Measurements from ENCODE around the gene NIPA2.
A peak's percentile ranks its signal among the peaks of the same experiment; 100 is the strongest.

The NIPA2 gene

DNA sequence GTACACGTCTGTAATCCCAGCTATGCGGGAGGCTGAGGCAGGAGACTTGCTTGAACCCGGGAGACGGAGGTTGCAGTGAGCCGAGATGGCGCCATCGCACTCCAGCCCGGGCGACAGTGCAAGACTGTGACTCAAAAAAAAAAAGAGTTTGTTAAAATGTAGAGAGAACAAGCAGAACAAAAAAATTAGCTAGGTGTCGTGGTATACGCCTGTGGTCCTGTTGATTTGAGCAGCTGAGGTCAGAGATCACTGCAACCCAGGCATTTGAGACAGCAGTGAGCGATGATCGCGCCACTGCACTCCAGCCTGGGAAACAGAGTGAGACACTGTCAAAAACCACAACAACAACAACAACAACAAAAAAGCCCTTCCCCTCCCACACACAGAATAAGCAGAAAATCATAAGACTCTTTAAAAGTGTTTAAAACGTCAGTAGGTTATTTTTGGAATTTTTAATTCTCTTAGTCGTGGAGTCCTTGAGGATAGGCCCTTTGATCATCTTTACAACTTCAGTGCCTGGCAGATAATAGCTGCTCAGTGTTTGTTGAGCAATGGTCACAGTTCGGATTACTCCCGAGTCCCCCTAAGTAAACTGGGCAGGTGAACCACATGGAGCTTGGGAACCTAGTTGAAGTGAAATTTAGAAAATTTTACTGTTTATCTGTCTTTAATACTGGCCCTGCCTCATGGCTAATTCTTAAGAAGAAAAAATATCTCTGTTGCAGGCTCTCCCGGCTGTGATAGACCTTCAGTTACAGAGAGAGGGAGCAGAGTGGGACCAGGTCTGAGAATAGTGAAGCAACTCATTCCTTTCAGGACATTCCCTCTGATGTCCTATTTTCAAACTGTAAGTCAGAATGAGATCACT, 6.2 kb downstream of the NIPA2 start:
- DNase-seq, result no peak

DNA sequence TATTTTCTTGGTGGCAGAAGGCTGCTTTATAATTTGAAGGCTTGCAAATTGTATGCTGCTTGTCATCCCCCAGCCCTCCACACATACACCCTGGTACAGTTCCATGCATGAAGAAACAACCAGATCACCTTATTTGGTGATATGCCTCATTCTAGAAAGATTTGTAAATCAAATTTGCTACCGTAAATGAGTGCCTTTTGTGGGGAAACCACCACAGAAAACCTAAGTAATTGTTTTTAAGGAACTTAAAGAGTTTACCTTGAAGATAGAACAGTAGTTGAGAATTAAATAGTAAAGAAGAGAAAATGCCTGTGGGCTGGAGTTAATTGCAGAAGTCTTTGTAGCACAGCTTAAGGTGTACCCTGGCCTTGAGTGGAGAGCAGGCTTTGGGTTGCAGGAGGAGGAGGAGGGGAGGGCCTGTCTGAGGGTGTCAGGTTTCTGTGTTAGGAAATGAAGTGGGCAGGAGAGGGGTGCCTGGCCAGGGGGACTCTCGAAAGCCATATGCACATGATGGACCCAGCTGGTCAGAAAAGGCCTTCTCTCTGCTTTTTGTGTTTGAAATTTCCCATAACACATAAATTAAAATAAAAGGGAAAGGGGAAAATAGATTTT, 6.9 kb downstream of the NIPA2 start:
- DNase-seq, result peak; percentile 38

DNA sequence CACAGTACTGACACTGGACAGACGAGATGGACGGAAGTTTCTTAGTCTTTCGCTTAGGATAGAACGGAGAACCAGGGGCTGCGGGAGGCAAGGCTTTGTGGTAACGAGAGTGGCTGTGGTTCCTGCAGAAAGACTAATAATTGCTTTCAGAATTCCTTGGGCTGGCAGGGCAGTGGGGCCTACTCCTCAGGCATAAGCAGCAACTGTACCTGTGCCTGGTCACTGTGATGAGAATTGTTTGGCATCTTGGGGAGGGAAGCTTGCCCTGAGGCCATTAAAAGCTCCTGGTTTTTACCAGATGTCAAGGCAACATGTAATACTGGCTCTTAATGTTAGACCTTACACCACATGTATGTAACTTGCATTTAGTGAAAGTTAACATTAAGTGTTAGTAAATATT, 7.6 kb downstream of the NIPA2 start:
- DNase-seq, result no peak

DNA sequence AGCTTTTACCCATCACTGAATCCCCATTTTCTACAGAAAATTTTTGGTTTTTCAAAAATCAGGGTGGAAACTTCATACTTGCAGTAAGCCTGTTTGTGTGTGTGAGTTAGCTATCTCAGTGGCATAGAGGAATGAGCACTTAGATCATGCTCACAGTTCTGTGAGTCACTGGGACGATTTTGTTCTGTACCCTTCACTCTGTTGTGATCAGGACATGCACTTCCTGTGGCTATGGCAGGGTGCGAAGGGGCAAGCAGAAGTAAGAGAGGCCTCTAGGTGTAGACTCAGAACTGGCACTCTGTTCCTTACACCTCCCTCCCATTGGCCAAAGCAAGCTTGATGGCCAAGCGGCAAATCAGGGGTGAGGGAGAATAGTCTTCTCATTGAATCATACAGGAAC, 11.6 kb downstream of the NIPA2 start:
- no peak for DNase-seq

DNA sequence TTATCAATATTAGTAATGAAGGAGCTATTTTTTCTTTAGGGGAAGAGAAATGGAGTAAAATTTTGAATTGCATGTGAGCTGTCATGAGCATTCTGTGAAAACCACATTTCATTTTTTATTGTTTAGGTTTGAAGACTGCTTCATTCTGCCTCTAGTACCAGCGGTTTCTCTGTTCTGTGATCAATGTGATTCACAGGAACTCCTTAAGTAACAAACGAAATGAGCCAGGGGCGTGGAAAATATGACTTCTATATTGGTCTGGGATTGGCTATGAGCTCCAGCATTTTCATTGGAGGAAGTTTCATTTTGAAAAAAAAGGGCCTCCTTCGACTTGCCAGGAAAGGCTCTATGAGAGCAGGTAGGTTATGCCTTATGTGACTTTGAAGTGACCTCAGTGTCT, 13.0 kb downstream of the NIPA2 start:
- DNase-seq, result no peak

DNA sequence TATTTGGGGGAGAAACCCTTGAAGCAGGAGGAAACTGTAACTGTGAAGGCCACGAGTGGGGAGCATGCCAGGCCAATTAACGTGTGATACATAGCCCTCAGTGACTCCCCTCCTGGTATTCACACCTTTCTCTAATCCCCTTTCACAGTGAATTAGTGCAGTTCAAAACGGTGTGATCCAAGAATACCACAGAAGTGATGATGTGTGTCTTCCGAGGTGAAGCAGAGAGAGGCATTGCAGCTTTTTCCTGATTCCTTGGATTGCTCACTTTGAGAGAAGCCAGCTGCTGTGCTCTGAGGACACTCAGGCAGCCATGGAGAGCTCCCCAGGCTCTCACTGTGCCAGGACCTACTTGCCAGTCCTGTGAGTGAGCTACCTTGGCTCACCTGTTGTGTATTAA, 17.3 kb downstream of the NIPA2 start:
- no peak for DNase-seq

DNA sequence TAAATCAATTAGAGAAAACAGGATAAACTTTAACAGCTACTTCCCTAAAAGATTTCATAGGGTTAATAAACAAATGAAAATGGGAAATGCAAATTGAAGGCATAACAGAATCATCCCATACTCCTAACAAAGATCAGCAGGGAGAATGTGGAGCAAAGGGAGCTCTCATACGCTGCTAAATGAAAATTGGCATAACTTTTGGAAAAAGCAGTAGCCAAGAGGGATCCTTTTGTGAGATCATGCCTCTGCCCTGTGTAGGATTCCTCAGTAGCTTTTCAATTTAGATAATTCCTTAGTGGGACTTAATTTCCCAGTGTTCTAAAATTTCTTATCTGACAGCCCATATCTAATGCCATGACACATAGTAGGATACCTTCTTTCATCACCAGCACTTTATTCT, 18.2 kb downstream of the NIPA2 start:
- DNase-seq, result no peak

DNA sequence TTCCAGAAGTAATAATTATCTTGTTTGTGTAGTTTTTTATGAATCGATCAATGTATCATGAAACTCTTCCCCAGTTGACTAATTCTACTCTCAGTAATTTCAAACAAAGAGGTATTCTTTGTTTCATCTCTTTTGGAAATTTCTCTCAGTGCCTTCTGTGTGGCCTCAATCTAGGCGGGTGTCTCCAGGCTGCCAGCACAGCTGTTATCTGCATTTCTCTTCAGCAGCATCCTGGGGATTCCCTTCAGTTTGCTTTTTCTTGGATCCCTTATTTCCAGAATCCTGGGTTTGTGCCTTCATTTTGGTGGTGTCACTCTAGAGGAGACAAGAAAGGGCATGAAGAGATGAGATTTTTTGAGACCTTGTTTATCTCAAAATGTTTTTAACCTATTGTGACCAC, 22.7 kb downstream of the NIPA2 start:
- DNase-seq, result no peak

DNA sequence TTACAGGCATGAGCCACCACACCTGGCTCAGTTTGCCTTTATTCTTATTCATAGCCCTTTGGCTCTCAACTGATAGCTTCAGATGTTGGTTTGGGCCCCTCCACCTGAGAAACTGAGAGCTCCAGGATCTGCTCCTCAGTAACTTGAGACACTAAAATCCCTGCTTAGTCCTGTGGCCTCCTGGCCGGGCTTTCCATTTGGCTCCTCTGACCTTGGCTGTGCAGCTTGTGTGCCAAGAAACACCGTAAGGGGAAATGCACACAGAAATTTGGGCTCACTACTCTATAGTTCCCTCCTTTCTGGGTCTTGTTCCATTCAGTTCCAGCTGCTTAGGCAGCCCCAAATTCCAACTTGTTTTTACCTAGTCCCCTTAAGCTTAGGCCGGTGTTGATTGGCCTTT, 24.9 kb downstream of the NIPA2 start:
- DNase-seq, result no peak

DNA sequence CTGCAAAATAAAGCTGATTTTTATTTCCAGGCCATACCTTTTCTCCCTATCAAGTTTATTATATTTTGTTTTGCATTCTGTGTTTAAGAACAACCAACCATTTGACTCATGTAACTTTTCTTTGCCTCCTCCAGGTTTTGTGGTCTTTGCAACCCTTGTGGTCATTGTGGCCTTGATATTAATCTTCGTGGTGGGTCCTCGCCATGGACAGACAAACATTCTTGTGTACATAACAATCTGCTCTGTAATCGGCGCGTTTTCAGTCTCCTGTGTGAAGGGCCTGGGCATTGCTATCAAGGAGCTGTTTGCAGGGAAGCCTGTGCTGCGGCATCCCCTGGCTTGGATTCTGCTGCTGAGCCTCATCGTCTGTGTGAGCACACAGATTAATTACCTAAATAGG, 27.6 kb downstream of the NIPA2 start:
- DNase-seq, result peak; percentile 8

DNA sequence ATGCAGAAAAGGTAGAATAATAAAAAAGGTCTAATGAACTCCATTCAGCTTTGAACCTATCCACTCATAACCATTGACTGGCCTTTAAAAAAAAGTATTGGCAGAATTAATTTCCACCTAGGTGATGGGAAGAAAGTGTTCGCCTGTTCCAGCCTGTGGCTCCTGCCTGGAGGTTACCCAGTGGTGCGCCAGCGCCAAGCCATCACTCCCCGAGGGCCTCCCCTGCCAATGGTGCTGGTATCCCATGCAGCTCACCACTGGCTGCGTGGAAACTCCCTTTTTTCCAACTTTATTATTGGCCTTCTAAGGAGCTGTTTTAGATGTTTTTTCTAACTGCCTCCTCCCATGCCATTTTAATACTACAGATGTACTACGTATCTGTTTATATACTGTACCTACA, 29.4 kb downstream of the NIPA2 start:
- DNase-seq, result no peak

DNA sequence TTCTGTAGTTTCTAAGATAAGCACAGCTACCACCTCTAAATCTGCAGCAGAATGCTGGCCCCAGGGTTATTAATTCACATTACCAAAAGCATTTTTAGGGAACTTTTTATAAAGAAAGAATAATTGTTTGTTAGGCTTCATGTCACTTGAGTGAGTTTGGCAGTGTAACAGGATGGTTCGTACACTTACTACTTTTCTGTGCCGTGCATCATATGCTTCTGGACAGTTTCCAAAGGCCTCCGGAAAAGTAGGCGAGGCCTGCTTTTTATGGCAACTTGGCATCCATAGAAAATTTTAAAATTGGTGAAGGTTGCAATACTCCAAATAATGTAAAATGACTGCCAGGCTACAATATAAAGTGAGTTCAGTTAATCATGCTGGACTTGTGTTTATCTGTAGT, 30.0 kb downstream of the NIPA2 start:
- no peak for DNase-seq

DNA sequence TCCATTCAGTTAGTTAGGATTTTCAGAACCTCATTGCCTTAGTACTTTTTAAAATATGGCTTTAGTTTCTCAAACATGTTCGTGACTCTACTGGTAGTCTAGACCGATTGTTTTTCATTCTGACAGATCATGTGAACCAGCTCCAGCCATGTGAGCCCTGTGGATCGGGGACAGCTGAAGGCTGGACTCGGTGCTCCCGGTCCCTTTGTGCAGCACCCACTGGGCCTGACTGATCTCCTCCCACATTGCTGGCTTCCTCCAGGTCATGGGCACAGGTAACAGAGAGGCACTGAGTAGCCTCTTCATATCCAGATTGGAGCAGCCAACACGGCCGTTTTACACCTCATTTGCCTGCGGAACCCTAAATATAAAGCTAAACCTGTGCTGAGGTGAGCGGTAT, 30.5 kb downstream of the NIPA2 start:
- no peak for DNase-seq

DNA sequence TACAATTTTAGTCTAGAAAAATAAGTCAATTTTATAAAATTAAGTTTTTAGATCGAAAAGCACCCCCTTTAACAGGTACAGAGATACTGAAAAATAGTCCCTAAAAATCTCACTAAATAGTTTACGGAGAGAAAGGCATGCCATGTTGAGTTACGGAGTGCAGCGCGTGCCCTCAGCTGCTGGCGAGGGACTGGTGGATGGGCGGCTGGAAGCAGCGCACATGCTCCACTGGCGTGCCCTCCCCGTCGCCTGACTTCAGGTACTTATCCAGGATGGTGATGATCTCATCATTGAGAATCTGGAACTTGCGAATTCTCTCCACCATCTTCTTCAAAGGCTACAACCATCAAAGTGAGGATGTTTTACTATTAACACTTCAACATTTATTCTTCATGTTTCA, 31.4 kb downstream of the NIPA2 start:
- no peak for DNase-seq

DNA sequence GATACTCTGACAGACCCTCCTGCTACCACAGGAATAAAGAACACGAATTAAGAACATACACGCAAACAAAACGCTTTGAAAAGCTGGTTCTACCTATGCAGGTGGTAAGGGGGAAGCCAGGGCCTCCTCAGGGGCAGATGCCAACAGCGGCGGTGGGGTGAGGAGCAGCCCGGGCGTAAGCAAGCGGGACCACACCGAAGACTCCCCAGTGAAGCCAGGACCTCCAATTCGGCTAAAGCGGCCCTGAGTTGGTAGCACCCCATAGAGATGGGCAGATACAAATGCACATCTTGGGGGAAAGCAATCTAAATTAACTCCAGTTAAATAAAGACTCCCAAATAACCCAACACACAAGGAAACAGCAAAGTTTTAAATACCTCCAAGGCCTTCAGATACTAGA, 32.4 kb downstream of the NIPA2 start:
- no peak for DNase-seq

DNA sequence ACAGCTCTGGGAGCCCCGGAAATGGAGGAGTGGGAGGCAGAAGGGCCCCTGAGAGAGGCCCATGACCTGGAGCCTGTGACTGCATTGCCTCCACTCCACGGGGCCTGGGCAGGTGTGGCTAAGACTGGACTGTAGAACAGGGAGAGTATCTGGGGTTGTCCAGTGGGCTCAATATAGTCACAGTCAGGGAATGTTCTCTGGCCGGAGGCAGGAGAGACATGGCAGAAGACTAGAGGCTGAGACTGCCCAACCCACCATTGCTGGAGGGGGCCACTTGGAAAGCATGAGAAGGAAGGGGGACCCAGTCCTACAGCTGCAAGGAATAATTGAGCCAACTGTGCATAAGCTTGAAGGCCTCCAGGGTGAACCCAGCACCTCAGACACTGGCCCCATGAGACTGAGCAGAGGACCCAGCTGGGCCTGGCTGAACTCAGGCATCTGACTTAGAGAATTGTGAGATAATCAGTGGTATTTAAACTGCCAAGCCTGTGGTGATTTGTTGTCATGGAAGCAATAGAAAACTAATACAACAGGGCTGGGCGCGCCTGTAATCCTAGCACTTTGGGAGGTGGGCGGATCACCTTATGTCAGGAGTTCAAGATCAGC, 33.1 kb downstream of the NIPA2 start:
- DNase-seq, result no peak

DNA sequence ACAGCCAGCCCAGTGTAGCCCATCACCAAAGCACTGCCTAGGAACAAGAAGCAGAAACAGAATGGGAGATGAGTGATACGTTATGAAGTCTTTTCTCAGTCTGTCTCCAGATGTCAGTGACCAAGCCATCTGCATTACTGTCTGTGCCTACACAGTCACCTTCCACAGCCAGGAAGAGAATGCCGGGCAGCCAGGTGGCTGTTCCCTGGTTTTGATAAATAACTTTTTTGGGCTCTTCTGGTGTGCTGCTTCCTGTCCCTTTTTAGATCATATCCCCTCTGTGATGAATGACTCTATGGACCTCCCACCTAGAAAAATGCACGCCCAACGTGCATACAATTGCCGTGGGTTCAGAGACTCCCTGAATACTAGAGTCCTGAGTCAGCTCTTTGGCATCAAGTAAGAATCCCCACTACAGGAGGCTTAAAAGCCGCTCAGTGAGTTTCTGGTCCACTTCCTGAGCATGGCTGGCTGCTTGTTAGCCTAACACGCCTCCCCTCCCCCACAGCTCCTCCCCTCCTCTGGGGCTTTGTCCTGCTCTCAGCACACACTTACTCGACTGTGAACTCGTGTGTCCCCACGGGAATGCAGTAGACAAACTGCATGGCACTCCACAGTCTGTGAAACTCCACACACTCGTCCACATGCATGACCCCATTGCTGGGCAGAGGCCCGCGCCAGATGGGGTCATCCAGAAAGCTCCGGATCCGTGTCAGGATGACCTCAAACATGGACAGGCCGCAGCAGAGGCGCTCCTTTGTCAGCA, 34.7 kb downstream of the NIPA2 start:
- DNase-seq, result peak; percentile 94

DNA sequence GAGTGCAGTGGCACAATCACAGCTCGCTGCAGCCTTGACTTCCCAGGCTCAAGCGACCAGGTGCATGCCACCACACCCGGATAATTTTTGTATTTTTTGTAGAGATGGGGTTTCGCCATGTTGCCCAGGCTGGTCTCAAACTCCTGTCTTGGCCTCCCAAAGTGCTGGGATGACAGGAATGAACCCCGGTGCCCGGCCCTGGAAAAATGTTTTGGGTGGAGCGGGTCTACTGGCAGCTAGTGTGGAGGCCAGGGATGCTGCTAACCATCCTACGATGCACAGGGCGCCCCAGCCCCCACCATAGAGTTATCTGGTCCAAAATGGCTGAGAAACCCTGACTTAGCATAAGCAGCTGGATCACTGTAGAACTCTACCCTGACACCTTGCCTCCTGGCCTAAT, 35.4 kb downstream of the NIPA2 start:
- DNase-seq, result no peak

DNA sequence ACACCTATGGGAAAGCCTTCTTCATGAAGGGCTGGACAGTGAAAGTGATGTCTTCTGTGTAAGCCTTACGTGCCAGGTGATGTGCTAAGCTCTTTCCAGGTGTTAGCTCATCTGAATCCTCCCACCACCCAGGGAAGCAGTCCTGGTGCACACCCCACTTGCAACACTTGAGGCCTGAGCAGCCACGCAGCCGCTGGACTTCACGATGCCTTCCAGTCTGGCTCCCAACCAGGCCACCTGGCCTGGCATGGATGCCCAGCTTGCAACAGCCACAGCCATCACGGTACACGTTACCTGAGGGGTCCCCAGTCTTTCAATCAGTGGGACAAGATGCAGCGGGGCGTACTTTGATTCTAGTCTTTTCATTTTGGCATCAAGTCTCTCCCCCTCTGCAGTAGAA, 35.8 kb downstream of the NIPA2 start:
- DNase-seq, result no peak

DNA sequence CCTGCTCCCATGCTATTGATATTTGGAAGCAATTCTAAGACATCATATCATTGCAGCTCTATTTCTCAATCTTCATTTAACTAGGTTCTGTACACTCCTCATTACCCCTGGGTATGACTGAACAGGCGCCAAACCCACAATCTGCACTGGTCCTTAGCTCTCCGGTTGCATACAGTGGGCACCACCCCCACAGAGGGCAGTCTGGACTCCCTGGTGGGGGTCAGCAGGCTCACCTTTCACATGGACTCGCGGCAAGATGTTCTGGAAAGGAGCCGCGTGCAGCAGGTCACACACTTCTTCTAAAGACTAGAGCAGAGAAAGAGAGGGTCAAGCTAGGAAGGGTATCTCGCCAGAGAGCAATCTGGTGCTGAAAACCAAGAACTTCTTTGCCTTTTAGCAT, 36.5 kb downstream of the NIPA2 start:
- no peak for DNase-seq

DNA sequence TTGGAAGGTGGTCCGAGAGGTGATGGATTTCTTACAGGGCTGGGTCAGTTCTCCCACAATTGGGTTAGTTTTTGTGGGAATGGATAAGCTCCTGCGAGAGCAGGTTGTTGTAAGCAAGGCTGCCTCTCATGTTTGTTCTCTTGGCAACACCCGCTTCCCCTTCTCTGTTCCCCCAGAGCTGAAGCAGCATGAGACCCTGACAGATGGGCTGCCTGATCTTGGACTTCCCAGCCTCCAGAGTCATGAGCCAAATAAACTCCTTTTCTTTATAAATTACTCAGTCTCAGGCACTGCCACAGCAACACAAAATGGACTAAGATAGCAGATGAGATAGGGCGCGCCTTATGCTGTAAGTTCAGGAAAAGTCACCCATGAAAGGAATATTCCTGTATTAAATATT, 38.7 kb downstream of the NIPA2 start:
- DNase-seq, result no peak

DNA sequence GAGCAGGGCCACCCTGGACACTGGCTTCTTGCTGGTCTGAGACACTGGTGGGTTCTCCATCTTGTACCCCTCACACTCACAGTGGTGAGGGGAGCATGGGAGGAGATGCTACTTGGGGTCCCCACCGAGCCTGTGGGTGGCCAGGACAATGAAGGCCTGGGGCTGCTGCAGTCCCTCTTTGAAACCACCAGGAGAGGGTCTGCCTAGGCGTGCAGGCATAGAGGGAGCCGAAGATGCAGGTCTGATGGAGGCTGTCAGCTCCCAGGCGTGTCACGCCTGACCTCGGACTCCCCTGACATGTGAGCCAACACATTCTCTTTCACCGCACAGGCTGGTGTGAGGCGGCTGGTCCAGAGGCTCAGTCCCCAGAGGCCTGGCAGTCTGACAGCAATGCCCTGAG, 39.1 kb downstream of the NIPA2 start:
- DNase-seq, result no peak

DNA sequence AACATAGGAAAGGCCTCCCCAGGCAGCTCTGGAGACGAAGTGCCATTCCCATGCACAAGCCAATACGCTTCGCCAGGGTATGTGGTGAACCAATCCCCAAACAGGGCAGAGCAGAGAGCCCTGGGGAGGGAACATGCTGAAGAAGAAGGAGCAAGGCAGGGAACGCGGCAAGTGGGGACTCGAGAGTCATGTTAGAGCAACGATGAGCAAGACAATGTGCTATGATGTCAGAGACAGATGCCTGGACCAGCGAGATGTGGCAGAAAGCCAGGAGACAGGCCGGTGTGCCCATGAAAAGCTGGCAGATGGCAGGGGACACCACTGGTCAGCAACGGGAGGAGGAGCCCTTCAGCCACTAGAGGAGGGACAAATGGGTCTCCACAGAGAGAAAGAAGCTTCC, 39.6 kb downstream of the NIPA2 start:
- DNase-seq, result no peak

Data from fibroblast of skin of right quadriceps (primary cell).